ENCODE data around the gene AASS.

Gene AASS

DNA sequence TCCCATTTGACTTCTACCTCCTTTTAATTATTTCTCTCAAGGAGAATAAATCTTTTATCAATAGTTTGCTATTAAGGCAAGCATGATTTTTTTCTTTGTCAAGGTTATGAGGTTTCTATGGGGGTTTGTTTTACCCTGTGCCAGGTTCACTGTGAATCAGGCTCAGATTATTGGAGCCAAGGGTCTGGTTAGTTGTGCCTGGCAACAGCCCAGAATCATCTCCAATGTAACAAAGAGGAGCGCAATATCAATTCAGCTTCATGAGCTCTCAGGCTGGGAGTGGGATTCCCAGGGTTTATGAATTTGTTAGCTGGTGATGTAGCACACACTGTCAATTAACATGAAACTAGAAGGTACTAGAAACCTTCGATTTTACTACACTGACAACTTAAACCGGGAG is 73.2 kb downstream of the AASS start:
- Histone ChIP-seq H3K36me3 (ENCODE audit: insufficient read depth, low read length) (no peaks in the 10 kb centered on the region), H3K4me2 (ENCODE audit: low read length) (no peak overlapping the region)

DNA sequence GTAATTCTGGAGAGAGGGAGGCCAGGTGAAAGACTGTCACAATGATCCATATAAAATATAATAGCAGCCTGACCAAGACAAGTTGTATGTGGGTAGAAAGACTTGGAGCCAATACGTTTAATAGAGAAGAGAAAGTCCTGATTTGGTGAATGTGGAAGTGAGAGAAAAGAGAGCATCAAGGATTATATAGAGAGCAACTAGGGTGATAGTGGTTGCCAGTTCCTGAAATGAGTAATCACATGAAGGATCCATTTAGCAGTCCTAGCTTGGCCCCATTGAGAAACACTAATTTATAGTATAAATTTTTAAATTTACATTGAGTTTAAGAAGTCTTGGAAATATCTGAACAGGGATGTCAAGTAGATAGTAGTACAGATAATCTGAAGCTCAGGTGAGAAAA is 74.0 kb downstream of the AASS start:
- Histone ChIP-seq H3K9me3 (replicated peaks; ENCODE audit: low read length) (no peaks in the 10 kb centered on the region), H3K9ac (ENCODE audit: low read depth, low read length) (no peak overlapping the region), H3K27me3 (ENCODE audit: control insufficient read depth, insufficient read depth, low read length) (no peaks in the 10 kb centered on the region), H3K4me2 (ENCODE audit: low read length) (no peak overlapping the region), H3K4me3 (ENCODE audit: low read length) (no peak overlapping the region), H3K4me1 (ENCODE audit: control insufficient read depth, insufficient read depth, low read length) (no peaks in the 10 kb centered on the region), H3K36me3 (ENCODE audit: insufficient read depth, low read length) (no peaks in the 10 kb centered on the region)

More for the DNA sequence above, 73.2 kb downstream of the AASS start:
- no peaks in the 10 kb centered on the region for H3K4me1 ChIP-seq (ENCODE audit: control insufficient read depth, insufficient read depth, low read length)
- no peak overlapping the region for H3K9ac ChIP-seq (ENCODE audit: low read depth, low read length)
- no peaks in the 10 kb centered on the region for H3K9me3 ChIP-seq (replicated peaks; ENCODE audit: low read length)
- no peaks in the 10 kb centered on the region for H3K27me3 ChIP-seq (ENCODE audit: control insufficient read depth, insufficient read depth, low read length)
- H3K4me3 ChIP-seq (ENCODE audit: low read length): no peak overlapping the region

DNA sequence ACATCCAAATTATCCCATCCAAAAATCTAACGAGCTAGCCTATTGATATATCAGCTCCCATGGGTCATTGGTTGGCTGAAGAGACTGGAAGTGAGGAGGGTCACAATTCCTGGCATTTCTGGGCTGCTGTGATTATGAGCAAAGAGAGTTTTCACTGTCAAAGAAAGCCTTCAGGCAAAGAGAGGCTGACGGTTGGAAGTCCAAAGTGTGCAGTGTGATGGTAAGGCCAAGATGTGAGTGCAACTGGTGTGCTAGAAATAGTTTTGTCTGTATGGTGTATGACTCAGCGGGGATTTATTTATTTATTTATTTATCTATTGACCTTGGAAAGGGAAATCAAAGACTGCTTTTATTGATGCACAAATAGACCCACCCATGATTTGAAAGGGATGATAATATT is 75.0 kb downstream of the AASS start:
- no peak overlapping the region for H3K4me3 ChIP-seq (ENCODE audit: low read length)
- no peak overlapping the region for H3K4me2 ChIP-seq (ENCODE audit: low read length)
- H3K27me3 ChIP-seq (ENCODE audit: control insufficient read depth, insufficient read depth, low read length): no peaks in the 10 kb centered on the region
- H3K9me3 ChIP-seq (replicated peaks; ENCODE audit: low read length): no peaks in the 10 kb centered on the region
- no peaks in the 10 kb centered on the region for H3K4me1 ChIP-seq (ENCODE audit: control insufficient read depth, insufficient read depth, low read length)
- no peaks in the 10 kb centered on the region for H3K36me3 ChIP-seq (ENCODE audit: insufficient read depth, low read length)
- no peak overlapping the region for H3K9ac ChIP-seq (ENCODE audit: low read depth, low read length)

DNA sequence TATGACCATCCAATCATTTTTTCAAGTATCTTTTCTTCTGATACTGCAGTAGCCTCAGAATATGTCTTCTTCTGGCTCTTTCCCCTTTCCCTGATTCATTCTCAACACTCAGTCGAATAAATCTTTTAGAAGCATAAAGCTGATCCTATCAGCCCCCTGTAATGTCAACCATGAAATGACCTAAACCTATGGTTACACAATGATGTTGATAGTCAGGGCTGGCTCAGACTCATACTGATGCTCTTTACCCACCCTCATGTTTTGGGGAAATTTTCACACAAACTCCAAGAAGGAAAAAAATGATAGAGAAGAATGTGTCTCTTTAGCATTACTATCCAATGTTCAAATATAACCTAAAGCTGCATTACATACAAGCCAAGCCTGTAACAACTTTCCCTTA is 76.0 kb downstream of the AASS start:
- Histone ChIP-seq H3K36me3 (ENCODE audit: insufficient read depth, low read length) (no peaks in the 10 kb centered on the region), H3K4me1 (ENCODE audit: control insufficient read depth, insufficient read depth, low read length) (no peaks in the 10 kb centered on the region), H3K27me3 (ENCODE audit: control insufficient read depth, insufficient read depth, low read length) (no peaks in the 10 kb centered on the region), H3K9ac (ENCODE audit: low read depth, low read length) (no peak overlapping the region), H3K4me3 (ENCODE audit: low read length) (no peak overlapping the region), H3K9me3 (replicated peaks; ENCODE audit: low read length) (no peaks in the 10 kb centered on the region), H3K4me2 (ENCODE audit: low read length) (no peak overlapping the region)

DNA sequence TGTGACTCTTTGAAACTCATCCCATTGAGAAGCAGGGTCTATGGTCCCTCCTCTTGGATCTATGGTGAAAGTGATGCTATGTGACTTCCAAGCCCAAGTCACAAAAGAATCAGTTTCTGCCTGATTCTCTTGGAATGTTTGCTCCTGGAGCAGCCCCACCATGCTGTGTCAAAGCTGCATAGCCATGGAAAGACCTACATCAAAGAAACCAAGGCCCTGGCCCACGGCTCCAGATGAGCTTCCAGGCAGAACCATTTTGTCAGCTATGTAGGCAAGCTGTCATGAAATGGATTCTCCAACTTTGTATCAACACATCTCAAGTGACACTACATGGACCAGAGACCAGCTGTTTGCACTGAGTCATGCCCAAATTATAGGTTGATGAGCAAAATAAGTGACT is 77.0 kb downstream of the AASS start:
- Histone ChIP-seq H3K9ac (ENCODE audit: low read depth, low read length) (no peak overlapping the region), H3K4me1 (ENCODE audit: control insufficient read depth, insufficient read depth, low read length) (no peaks in the 10 kb centered on the region), H3K4me3 (ENCODE audit: low read length) (no peak overlapping the region), H3K9me3 (replicated peaks; ENCODE audit: low read length) (no peaks in the 10 kb centered on the region), H3K4me2 (ENCODE audit: low read length) (no peak overlapping the region), H3K27me3 (ENCODE audit: control insufficient read depth, insufficient read depth, low read length) (no peaks in the 10 kb centered on the region), H3K36me3 (ENCODE audit: insufficient read depth, low read length) (no peaks in the 10 kb centered on the region)

DNA sequence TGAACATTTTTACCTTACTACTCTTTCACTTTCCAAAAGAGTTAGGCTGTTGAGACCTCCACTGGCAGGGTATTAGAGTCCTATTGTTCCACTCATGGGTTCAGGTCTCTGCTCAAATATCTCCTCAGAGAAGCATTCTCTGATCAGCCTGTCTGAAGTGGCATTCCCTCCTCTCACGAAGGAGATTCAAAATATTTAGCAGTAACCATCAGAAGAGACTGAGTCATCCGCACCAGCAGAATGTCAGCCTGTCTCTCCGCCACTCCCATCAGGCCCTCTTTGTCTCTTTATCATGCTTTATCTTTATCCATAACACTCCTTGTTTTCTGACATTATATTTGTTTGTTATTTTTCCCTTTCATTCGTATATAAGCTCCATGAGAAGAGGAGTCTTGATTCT is 79.1 kb downstream of the AASS start:
- Histone ChIP-seq H3K4me3 (ENCODE audit: low read length) (no peak overlapping the region), H3K27me3 (ENCODE audit: control insufficient read depth, insufficient read depth, low read length) (no peaks in the 10 kb centered on the region), H3K4me2 (ENCODE audit: low read length) (no peak overlapping the region), H3K4me1 (ENCODE audit: control insufficient read depth, insufficient read depth, low read length) (no peaks in the 10 kb centered on the region), H3K9me3 (replicated peaks; ENCODE audit: low read length) (no peaks in the 10 kb centered on the region), H3K36me3 (ENCODE audit: insufficient read depth, low read length) (no peaks in the 10 kb centered on the region), H3K9ac (ENCODE audit: low read depth, low read length) (no peak overlapping the region)

DNA sequence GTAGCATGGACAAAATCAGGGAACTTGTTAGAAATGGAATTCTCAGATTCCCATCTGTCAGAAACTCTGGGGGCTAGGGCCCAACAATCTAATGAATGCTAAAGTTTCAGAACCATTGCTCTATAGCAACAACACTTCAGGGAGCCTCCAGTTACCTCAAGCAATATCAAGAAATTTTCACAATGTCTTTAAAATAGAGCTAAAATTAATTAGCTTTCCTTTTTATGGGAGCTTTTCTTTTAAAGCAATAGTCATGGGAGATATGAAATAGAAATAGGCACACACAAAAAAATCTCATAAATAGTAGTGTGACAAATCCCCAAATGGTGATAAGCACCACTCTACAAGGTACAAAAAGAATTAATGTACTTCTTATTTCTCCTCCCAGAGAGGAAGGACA is 80.9 kb downstream of the AASS start:
- Histone ChIP-seq H3K4me2 (ENCODE audit: low read length) (no peak overlapping the region), H3K4me1 (ENCODE audit: control insufficient read depth, insufficient read depth, low read length) (no peaks in the 10 kb centered on the region), H3K36me3 (ENCODE audit: insufficient read depth, low read length) (no peaks in the 10 kb centered on the region), H3K4me3 (ENCODE audit: low read length) (no peak overlapping the region), H3K9me3 (replicated peaks; ENCODE audit: low read length) (no peaks in the 10 kb centered on the region), H3K27me3 (ENCODE audit: control insufficient read depth, insufficient read depth, low read length) (no peaks in the 10 kb centered on the region), H3K9ac (ENCODE audit: low read depth, low read length) (no peak overlapping the region)

DNA sequence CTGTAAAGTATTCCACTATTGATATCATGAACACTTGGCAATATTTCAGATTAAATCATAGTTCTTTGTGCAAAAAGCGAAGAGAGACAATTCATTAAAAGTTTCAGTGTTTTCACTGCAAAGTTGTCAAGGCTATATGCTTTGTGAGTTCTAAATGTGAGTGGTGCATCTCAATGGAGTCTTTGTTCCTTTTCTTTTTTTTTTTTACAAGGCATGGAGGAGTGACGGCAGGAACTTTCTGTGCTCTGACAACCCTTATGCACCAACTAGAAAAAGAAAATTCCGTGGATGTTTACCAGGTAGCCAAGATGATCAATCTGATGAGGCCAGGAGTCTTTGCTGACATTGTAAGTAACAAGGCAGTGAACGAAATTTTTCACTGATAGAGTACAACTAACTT is 84.5 kb downstream of the AASS start:
- Histone ChIP-seq H3K4me2 (ENCODE audit: low read length) (no peak overlapping the region), H3K4me3 (ENCODE audit: low read length) (no peak overlapping the region), H3K9ac (ENCODE audit: low read depth, low read length) (no peak overlapping the region), H3K36me3 (ENCODE audit: insufficient read depth, low read length) (no peaks in the 10 kb centered on the region), H3K9me3 (replicated peaks; ENCODE audit: low read length) (no peaks in the 10 kb centered on the region), H3K27me3 (ENCODE audit: control insufficient read depth, insufficient read depth, low read length) (no peaks in the 10 kb centered on the region), H3K4me1 (ENCODE audit: control insufficient read depth, insufficient read depth, low read length) (no peaks in the 10 kb centered on the region)

DNA sequence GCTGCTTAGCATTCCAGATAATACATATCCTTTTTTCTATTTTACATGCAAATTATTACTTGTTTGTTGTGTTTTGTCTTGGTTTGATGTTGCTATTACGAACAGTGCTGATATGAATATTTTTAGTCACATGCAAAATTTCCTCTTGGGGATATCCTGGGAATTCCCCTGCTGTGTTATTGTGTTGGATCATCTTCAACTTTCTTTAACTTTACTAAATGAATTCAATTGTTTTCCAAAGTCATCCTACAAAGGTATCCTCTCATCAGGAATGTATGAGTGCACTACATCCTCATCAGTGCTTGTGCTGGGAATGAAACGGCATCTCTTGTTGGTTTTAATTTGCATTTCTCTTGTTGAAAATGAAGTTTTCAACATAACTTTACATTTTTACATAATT is 87.1 kb downstream of the AASS start:
- Histone ChIP-seq H3K4me2 (ENCODE audit: low read length) (no peak overlapping the region), H3K36me3 (ENCODE audit: insufficient read depth, low read length) (no peaks in the 10 kb centered on the region), H3K9ac (ENCODE audit: low read depth, low read length) (no peak overlapping the region), H3K4me1 (ENCODE audit: control insufficient read depth, insufficient read depth, low read length) (no peaks in the 10 kb centered on the region), H3K27me3 (ENCODE audit: control insufficient read depth, insufficient read depth, low read length) (no peaks in the 10 kb centered on the region), H3K4me3 (ENCODE audit: low read length) (no peak overlapping the region), H3K9me3 (replicated peaks; ENCODE audit: low read length) (no peaks in the 10 kb centered on the region)

DNA sequence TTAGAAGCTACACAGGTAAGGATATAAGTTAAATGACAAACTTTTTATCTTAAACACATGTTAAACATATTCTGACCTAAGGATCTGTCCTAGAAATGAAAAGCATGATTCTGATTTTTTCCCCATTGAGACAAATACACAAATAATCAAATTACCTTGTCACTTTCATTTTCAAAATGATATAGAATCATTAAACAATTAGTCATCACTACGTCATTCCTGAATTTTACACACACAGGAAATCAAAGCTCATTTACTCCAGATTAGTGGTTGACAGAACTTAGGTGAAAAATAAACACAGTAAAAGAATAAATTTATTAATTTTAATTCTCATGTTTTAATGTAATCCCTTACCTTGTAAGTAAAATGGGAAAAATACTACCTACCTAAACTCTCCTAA is 89.0 kb downstream of the AASS start:
- Histone ChIP-seq H3K27me3 (ENCODE audit: control insufficient read depth, insufficient read depth, low read length) (no peaks in the 10 kb centered on the region), H3K9me3 (replicated peaks; ENCODE audit: low read length) (no peaks in the 10 kb centered on the region), H3K4me1 (ENCODE audit: control insufficient read depth, insufficient read depth, low read length) (no peaks in the 10 kb centered on the region), H3K36me3 (ENCODE audit: insufficient read depth, low read length) (no peaks in the 10 kb centered on the region), H3K4me2 (ENCODE audit: low read length) (no peak overlapping the region), H3K4me3 (ENCODE audit: low read length) (no peak overlapping the region), H3K9ac (ENCODE audit: low read depth, low read length) (no peak overlapping the region)

DNA sequence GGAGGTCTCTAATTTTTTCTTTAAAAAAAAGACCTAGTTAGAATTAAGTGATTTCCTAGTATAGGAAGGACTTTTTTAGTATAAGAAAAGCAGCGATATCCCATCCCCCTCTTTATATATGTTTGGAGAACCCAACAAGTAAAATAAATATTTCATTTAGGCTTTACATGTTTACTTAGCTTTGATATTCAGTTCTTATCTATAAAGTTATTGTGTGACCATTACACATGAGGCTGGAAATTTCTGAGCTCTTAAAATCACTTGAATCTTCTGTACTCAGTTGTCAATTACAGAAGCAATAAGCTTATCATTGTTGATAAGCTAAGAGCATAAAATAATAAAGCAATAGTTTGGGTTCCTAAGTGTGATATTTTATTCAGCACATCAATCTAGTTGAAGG is 89.7 kb downstream of the AASS start:
- H3K9me3 ChIP-seq (replicated peaks; ENCODE audit: low read length): no peaks in the 10 kb centered on the region
- H3K36me3 ChIP-seq (ENCODE audit: insufficient read depth, low read length): no peaks in the 10 kb centered on the region
- H3K4me1 ChIP-seq (ENCODE audit: control insufficient read depth, insufficient read depth, low read length): no peaks in the 10 kb centered on the region
- H3K4me2 ChIP-seq (ENCODE audit: low read length): no peak overlapping the region
- H3K27me3 ChIP-seq (ENCODE audit: control insufficient read depth, insufficient read depth, low read length): no peaks in the 10 kb centered on the region
- no peak overlapping the region for H3K9ac ChIP-seq (ENCODE audit: low read depth, low read length)
- H3K4me3 ChIP-seq (ENCODE audit: low read length): no peak overlapping the region

DNA sequence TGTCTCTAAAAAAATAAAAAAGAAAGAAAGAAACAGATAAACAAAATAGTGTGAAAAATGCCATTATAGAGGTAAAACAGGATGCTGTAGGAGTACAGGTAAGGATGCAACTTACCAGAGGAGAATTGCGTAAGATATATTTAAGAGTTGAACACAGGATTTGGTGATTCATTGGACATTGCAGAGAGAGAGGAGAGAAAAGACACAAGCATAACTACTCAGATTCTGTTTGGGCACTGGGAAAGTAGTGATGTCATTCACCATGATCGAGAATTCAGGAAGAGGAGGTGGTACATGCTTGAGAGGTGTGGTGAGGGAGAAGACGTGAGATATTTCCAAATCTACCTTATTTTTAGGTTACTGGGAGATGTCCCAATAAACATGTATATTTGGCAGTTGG is 97.6 kb downstream of the AASS start:
- H3K4me1 ChIP-seq (ENCODE audit: control insufficient read depth, insufficient read depth, low read length): no peaks in the 10 kb centered on the region
- no peaks in the 10 kb centered on the region for H3K36me3 ChIP-seq (ENCODE audit: insufficient read depth, low read length)
- no peaks in the 10 kb centered on the region for H3K9me3 ChIP-seq (replicated peaks; ENCODE audit: low read length)
- no peak overlapping the region for H3K4me2 ChIP-seq (ENCODE audit: low read length)
- H3K4me3 ChIP-seq (ENCODE audit: low read length): no peak overlapping the region
- H3K9ac ChIP-seq (ENCODE audit: low read depth, low read length): no peak overlapping the region
- H3K27me3 ChIP-seq (ENCODE audit: control insufficient read depth, insufficient read depth, low read length): no peaks in the 10 kb centered on the region

DNA sequence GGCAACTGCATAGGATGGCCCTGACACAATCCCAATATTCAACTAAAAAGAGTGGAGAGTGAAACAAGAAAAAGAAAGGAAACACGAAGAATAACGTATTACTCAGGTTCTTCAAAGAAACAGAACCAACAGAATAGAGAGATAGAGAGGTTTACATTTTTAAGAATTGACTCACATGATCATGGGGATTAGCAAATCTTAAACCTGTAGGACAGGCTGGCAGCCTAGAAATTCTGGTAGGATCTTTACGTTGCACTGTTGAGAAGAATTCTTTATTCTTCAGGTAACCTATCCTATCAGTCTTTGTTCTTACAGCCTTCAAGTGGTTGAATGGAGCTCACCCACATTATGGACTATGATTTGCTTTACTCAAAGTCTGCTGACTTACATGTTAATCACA is 103.9 kb downstream of the AASS start:
- no peak overlapping the region for H3K4me2 ChIP-seq (ENCODE audit: low read length)
- no peaks in the 10 kb centered on the region for H3K36me3 ChIP-seq (ENCODE audit: insufficient read depth, low read length)
- peaks cover 2% of the 10 kb centered on the region for H3K4me1 ChIP-seq (ENCODE audit: control insufficient read depth, insufficient read depth, low read length)

More for the DNA sequence above, 103.9 kb downstream of the AASS start:
- Histone ChIP-seq H3K4me3 (ENCODE audit: low read length) (no peak overlapping the region), H3K9me3 (replicated peaks; ENCODE audit: low read length) (no peaks in the 10 kb centered on the region), H3K27me3 (ENCODE audit: control insufficient read depth, insufficient read depth, low read length) (no peaks in the 10 kb centered on the region), H3K9ac (ENCODE audit: low read depth, low read length) (no peak overlapping the region)
